ENCODE data around the gene KCNH5. TPM values are rescaled to one million over a fixed set of nuclear protein-coding genes. Genes with fewer than 3 reads are reported as not detected.
"Not testable (repeated sequence)": the region's sequence is repeated elsewhere in the genome, so short reads cannot be mapped to it uniquely, and the experiment has no call there.

The KCNH5 gene
- total RNA-seq, 4 donors from 2014 or later = under 0.01 to 0.23 (median 0.12) TPM

- Histone ChIP-seq H3K9me3 (peaks cover 0 to 6% (median 0%) of the 10 kb centered on the region in 4 donors), H3K4me1 (peaks cover 0 to 11% (median 0%) of the 10 kb centered on the region in 4 donors), H3K36me3 (no peaks in the 10 kb centered on the region), H3K4me3 (no peak overlapping the region), H3K27ac (replicated peaks in 1 of 4) (no peak overlapping the region), H3K27me3 (no peaks in the 10 kb centered on the region)
- TF ChIP-seq POLR2AphosphoS5 (IDR thresholded peaks at IDR 0.05) (no peak), EP300 (IDR thresholded peaks at IDR 0.05) (no peak), CTCF (IDR thresholded peaks at IDR 0.05) (no peak), POLR2A (IDR thresholded peaks at IDR 0.05; ENCODE audit: low read depth) (no peak)
- 76% methylated on average over 2 of the region's 2 CpGs for WGBS
- no peak for DNase-seq (ENCODE audit: extremely low spot score)
- intact Hi-C loops (cut with DNase I) = no loop called here
Observed at GRCh38 chr14:62759796-62760195, 285.5 kb downstream of the KCNH5 start.

GRCh38 chr14:62746881-62747280, 298.4 kb downstream of the KCNH5 start:
- H3K4me1 ChIP-seq; H3K27ac ChIP-seq (replicated peaks in 1 of 4); DNase-seq (ENCODE audit: extremely low spot score); H3K4me3 ChIP-seq; H3K36me3 ChIP-seq; H3K27me3 ChIP-seq; H3K9me3 ChIP-seq; intact Hi-C loops (cut with DNase I): not testable (repeated sequence)
- WGBS = 95% methylated on average over 11 of the region's 11 CpGs

- H3K36me3 ChIP-seq = no peaks in the 10 kb centered on the region
- no peaks in the 10 kb centered on the region for H3K27me3 ChIP-seq
- no peak for DNase-seq (ENCODE audit: extremely low spot score)
- intact Hi-C loops (cut with DNase I) = no loop called here
- 92% methylated on average over 1 of the region's 1 CpG for WGBS
- peaks cover 0 to 8% (median 0%) of the 10 kb centered on the region in 4 donors for H3K4me1 ChIP-seq
- no peaks in the 10 kb centered on the region for H3K9me3 ChIP-seq
- H3K4me3 ChIP-seq = no peak overlapping the region
- TF ChIP-seq EP300 (IDR thresholded peaks at IDR 0.05) (no peak), POLR2AphosphoS5 (IDR thresholded peaks at IDR 0.05) (no peak), CTCF (IDR thresholded peaks at IDR 0.05) (no peak), POLR2A (IDR thresholded peaks at IDR 0.05; ENCODE audit: low read depth) (no peak)
- H3K27ac ChIP-seq (replicated peaks in 1 of 4) = no peak overlapping the region
Observed at GRCh38 chr14:62745496-62745895, 299.8 kb downstream of the KCNH5 start.

GRCh38 chr14:62743560-62743959, 301.7 kb downstream of the KCNH5 start:
- WGBS = 54% methylated on average over 2 of the region's 2 CpGs
- no peak for DNase-seq (ENCODE audit: extremely low spot score)
- intact Hi-C loops (cut with DNase I) = no loop called here

GRCh38 chr14:62743118-62743517, 302.1 kb downstream of the KCNH5 start:
- intact Hi-C loops (cut with DNase I) = no loop called here
- peaks cover 0 to 8% (median 0%) of the 10 kb centered on the region in 4 donors for H3K4me1 ChIP-seq
- H3K27ac ChIP-seq (replicated peaks in 1 of 4) = no peak overlapping the region
- WGBS = 87% methylated on average over 4 of the region's 4 CpGs
- no peak for TF ChIP-seq EP300 (IDR thresholded peaks at IDR 0.05)
- TF ChIP-seq POLR2A (IDR thresholded peaks at IDR 0.05; ENCODE audit: low read depth) = no peak
- no peak for TF ChIP-seq POLR2AphosphoS5 (IDR thresholded peaks at IDR 0.05)
- no peak for TF ChIP-seq CTCF (IDR thresholded peaks at IDR 0.05)
- no peaks in the 10 kb centered on the region for H3K9me3 ChIP-seq
- H3K27me3 ChIP-seq = no peaks in the 10 kb centered on the region
- no peak overlapping the region for H3K4me3 ChIP-seq
- DNase-seq (ENCODE audit: extremely low spot score) = no peak
- H3K36me3 ChIP-seq = no peaks in the 10 kb centered on the region

More at GRCh38 chr14:62743560-62743959, 301.7 kb downstream of the KCNH5 start:
- no peak overlapping the region for H3K4me3 ChIP-seq
- H3K9me3 ChIP-seq = no peaks in the 10 kb centered on the region
- H3K36me3 ChIP-seq = no peaks in the 10 kb centered on the region
- TF ChIP-seq POLR2A (IDR thresholded peaks at IDR 0.05; ENCODE audit: low read depth) = no peak
- TF ChIP-seq POLR2AphosphoS5 (IDR thresholded peaks at IDR 0.05) = no peak
- H3K27me3 ChIP-seq = no peaks in the 10 kb centered on the region
- peaks cover 0 to 8% (median 0%) of the 10 kb centered on the region in 4 donors for H3K4me1 ChIP-seq
- no peak overlapping the region for H3K27ac ChIP-seq (replicated peaks in 1 of 4)

GRCh38 chr14:62739647-62740046, 305.6 kb downstream of the KCNH5 start:
- Histone ChIP-seq H3K4me3 (no peak overlapping the region), H3K4me1 (no peaks in the 10 kb centered on the region), H3K36me3 (no peaks in the 10 kb centered on the region), H3K27me3 (no peaks in the 10 kb centered on the region), H3K9me3 (no peaks in the 10 kb centered on the region), H3K27ac (replicated peaks in 1 of 4) (no peak overlapping the region)
- no peak for TF ChIP-seq POLR2A (IDR thresholded peaks at IDR 0.05; ENCODE audit: low read depth)
- no peak for TF ChIP-seq CTCF (IDR thresholded peaks at IDR 0.05)
- TF ChIP-seq POLR2AphosphoS5 (IDR thresholded peaks at IDR 0.05) = no peak
- TF ChIP-seq EP300 (IDR thresholded peaks at IDR 0.05) = no peak
- 77% methylated on average over 3 of the region's 3 CpGs for whole genome bisulfite sequencing
- no peak for DNase-seq (ENCODE audit: extremely low spot score)
- intact Hi-C loops (cut with DNase I) = no loop called here
